Activated T-cell treated with anti-CD3 and anti-CD28 coated beads for 48 hours (primary cell): ENCODE results near the gene CTSH.
"Not testable (repeated sequence)": the region's sequence is repeated elsewhere in the genome, so short reads cannot be mapped to it uniquely, and the experiment has no call there.

Source experiments
- DNase-seq: peaks from one replicate; pipeline ENCODE4 v3.0.0-alpha.2; 2020; ENCODE audit warnings: low read depth

CTSH gene

GRCh38 chr15:78938658-78939488 lies 6.0 kb downstream of the CTSH start:
- no peak for DNase-seq

- DNase-seq, result no peak
These were observed 7.6 kb downstream of the CTSH start for GRCh38 chr15:78937132-78937739.

GRCh38 chr15:78934655-78935023 lies 10.2 kb downstream of the CTSH start:
- no peak for DNase-seq

- no peak for DNase-seq
These were observed 10.8 kb downstream of the CTSH start for GRCh38 chr15:78933823-78934654.

- DNase-seq, result no peak
These were observed 11.5 kb downstream of the CTSH start for GRCh38 chr15:78933187-78933822.

GRCh38 chr15:78932258-78932808 lies 12.5 kb downstream of the CTSH start:
- DNase-seq, result no peak

GRCh38 chr15:78931439-78932257 lies 13.2 kb downstream of the CTSH start:
- DNase-seq, result no peak

- DNase-seq, result no peak
These were observed 14.1 kb downstream of the CTSH start for GRCh38 chr15:78930577-78931388.

GRCh38 chr15:78929536-78930264 lies 15.1 kb downstream of the CTSH start:
- DNase-seq, result no peak

GRCh38 chr15:78928616-78929093 lies 16.2 kb downstream of the CTSH start:
- no peak for DNase-seq

- not testable (repeated sequence) for DNase-seq
These were observed 16.7 kb downstream of the CTSH start for GRCh38 chr15:78928176-78928575.

- DNase-seq, result no peak
These were observed 17.6 kb downstream of the CTSH start for GRCh38 chr15:78927077-78927790.

GRCh38 chr15:78925956-78926743 lies 18.7 kb downstream of the CTSH start:
- no peak for DNase-seq

- no peak for DNase-seq
These were observed 19.7 kb downstream of the CTSH start for GRCh38 chr15:78925076-78925624.

- no peak for DNase-seq
These were observed 21.1 kb downstream of the CTSH start for GRCh38 chr15:78923480-78924360.

- DNase-seq, result no peak
These were observed 21.8 kb downstream of the CTSH start for GRCh38 chr15:78923015-78923414.

GRCh38 chr15:78922527-78922926 lies 22.3 kb downstream of the CTSH start:
- no peak for DNase-seq
